Suprapubic skin (tissue), 4 donors: ENCODE measurements around the gene KCNJ8.

Experiments used
- EP300 ChIP-seq: sonication (generic); formaldehyde crosslinking; IDR thresholded peaks from one replicate; pipeline ENCODE4 v1.6.1; 2017; ENCODE audit warnings: antibody characterized with exemption
- POLR2A ChIP-seq, 2 donors: fragments of 450-650 bp; IDR thresholded peaks; one replicate each; pipeline ENCODE4 v1.6.1; 2017; ENCODE audit warnings: antibody characterized with exemption in 2 of 2, mild to moderate bottlenecking in 2 of 2, moderate library complexity in 2 of 2
- POLR2AphosphoS5 ChIP-seq, 3 donors: sonication (generic); formaldehyde crosslinking; IDR thresholded peaks; one replicate each; pipeline ENCODE4 v1.6.1; 2017; ENCODE audit warnings: antibody characterized with exemption in 3 of 3
- TF ChIP-seq, protein P1 (sequence below), 2 donors: fragments of 200-600 bp in 1 of 2; fragments of 450-650 bp in 1 of 2; sonication (generic) in 1 of 2; IDR thresholded peaks; one replicate each; pipeline ENCODE4 v1.5.1; 2016 to 2019; ENCODE audit warnings: antibody characterized with exemption in 2 of 2, mild to moderate bottlenecking in 1 of 2, moderate library complexity in 1 of 2

DNA sequence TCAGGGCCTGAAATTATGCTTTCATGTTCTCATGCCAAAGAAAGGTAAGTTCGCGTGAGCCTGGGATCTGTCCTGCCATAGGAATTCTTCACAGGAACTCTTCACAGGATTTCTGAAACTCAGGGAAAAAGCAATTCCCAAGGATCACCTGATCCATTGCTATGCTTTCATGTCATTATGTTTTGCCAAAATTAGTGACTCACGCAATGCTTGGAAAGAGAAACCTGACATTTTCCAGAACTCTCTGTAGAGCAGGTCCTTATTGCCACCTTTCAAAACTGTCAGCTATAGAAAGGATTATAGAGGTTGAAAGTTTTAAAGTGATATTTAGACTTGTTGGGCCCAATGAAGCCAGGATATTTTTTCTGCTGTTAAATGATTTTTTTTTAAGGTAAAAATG is 6.3 kb upstream of the KCNJ8 start:
- TF ChIP-seq POLR2A (IDR thresholded peaks at IDR 0.05) (no peak), POLR2AphosphoS5 (IDR thresholded peaks at IDR 0.05) (no peak), EP300 (no peak)
- TF ChIP-seq, protein P1, sequence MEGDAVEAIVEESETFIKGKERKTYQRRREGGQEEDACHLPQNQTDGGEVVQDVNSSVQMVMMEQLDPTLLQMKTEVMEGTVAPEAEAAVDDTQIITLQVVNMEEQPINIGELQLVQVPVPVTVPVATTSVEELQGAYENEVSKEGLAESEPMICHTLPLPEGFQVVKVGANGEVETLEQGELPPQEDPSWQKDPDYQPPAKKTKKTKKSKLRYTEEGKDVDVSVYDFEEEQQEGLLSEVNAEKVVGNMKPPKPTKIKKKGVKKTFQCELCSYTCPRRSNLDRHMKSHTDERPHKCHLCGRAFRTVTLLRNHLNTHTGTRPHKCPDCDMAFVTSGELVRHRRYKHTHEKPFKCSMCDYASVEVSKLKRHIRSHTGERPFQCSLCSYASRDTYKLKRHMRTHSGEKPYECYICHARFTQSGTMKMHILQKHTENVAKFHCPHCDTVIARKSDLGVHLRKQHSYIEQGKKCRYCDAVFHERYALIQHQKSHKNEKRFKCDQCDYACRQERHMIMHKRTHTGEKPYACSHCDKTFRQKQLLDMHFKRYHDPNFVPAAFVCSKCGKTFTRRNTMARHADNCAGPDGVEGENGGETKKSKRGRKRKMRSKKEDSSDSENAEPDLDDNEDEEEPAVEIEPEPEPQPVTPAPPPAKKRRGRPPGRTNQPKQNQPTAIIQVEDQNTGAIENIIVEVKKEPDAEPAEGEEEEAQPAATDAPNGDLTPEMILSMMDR (IDR thresholded peaks at IDR 0.05) = no peak
